Stimulated activated CD8-positive, alpha-beta memory T cell treated with anti-CD3 and anti-CD28 coated beads, Interleukin-15, amount 100 ng/mL, for 24 hours (primary cell): Measurements from ENCODE around the gene EXOC3.
A peak's percentile ranks its signal among the peaks of the same experiment; 100 is the strongest.
"Not testable (repeated sequence)": the region's sequence is repeated elsewhere in the genome, so short reads cannot be mapped to it uniquely, and the experiment has no call there.

Experiments used
- DNase-seq: peaks from one replicate; pipeline ENCODE4 v3.0.0-alpha.2; 2020; ENCODE audit warnings: low read depth

Gene EXOC3

GRCh38 chr5:442335-443238, at the start of gene EXOC3:
Gene EXOC3 (plus strand): TSS chr5:443176. CDS start chr5:446206, 3,030 bp downstream.
- DNase-seq = peak; percentile 63

- no peak for DNase-seq
These were observed 49.1 kb upstream of the EXOC3 start for GRCh38 chr5:393846-394275.

- DNase-seq = no peak
These were observed 48.3 kb upstream of the EXOC3 start for GRCh38 chr5:394671-395155.

DNA sequence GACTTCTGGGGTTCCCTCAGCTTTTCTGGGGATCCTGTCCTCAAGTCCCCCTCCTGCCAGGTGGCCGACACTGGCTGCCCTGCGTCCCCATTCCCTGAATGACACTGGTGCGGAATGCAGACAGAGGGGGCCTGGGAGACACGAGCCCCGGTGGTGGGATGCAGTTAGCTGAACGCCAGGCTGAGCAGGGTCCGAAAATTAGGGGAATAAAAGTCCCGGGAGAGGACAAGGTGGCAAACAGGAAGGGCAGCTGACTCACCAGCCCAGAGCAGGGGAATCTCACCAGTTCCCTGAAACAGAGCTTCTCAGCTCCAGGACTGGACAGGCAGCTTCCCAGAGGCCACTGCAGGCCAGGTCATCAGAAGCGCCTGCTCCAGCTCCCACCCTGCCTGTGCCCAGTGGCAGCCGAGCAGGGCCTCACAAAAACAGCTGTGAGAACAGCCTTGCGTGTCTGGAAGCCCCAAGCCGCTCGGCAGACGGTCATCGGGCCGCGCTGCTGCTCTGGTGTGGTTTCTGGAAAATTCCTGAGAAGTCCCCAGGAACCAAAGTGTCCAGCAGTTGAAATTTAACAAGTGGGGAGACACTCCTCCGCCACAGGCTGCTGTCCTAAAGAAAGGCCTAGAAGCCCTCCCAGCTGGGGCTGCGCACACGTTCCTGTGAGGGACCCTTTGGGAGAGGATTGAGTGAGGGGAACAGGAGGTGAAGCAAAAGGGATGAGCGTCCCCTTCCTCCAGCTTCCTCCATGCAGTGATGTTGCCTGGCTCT, 47.6 kb upstream of the EXOC3 start:
- no peak for DNase-seq

- DNase-seq = no peak
These were observed 47.0 kb upstream of the EXOC3 start for GRCh38 chr5:395921-396530.

GRCh38 chr5:396531-396961, 46.4 kb upstream of the EXOC3 start:
- no peak for DNase-seq

DNA sequence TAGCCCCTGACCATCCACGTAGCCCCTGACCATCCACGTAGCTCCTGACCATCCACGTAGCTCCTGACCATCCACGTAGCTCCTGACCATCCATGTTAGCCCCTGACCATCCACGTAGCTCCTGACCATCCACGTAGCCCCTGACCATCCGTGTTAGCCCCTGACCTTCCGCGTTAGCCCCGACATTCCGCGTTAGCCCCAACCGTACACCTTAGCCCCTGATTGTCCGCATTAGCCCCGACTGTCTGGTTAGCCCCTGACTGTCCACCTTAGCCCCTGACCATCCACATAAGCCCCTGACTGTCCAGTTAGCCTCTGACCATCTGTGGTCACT, 44.9 kb upstream of the EXOC3 start:
- not testable (repeated sequence) for DNase-seq

DNA sequence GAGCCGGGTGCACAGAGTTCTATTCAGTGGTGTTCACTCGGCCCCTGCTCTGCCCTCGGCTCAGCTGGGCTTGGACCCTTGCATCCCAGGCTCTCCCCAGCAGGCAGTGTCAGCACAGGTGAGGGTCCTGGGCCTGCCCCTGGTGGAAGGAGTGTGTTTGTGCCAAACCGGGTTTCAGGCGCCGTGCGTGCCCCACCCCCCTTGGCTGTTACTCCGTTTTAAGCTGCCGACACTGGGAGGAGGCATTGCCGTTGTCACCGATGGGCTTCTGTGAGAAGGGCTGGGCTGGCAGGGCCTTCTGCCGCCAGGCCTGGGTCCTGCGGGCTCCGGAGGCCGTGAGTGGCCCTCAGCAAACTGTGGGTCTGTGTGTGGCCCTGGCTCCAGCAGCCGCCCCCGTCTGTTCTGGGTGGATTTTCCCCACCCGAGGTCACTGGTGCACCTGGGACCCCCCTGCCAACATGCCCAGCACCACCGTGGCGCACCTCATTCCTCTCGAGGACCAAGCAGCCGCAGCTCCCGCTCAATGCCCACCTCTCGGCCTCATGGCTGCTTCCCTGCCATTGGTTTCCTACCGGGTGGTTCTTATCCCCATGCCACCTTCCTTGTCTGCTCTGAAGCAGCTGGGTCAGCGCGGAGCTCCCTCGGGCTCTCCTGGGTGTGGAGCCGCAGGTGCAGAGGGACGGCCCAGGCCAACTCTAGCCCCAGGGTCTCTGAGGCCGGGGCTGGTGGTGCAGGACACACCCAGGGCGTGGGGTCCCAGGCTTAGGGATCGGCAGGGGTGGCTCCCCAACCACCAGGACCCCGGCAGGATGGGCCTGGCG, 44.3 kb upstream of the EXOC3 start:
- no peak for DNase-seq

GRCh38 chr5:399296-400281, 43.4 kb upstream of the EXOC3 start:
- peak; percentile 41 for DNase-seq

DNA sequence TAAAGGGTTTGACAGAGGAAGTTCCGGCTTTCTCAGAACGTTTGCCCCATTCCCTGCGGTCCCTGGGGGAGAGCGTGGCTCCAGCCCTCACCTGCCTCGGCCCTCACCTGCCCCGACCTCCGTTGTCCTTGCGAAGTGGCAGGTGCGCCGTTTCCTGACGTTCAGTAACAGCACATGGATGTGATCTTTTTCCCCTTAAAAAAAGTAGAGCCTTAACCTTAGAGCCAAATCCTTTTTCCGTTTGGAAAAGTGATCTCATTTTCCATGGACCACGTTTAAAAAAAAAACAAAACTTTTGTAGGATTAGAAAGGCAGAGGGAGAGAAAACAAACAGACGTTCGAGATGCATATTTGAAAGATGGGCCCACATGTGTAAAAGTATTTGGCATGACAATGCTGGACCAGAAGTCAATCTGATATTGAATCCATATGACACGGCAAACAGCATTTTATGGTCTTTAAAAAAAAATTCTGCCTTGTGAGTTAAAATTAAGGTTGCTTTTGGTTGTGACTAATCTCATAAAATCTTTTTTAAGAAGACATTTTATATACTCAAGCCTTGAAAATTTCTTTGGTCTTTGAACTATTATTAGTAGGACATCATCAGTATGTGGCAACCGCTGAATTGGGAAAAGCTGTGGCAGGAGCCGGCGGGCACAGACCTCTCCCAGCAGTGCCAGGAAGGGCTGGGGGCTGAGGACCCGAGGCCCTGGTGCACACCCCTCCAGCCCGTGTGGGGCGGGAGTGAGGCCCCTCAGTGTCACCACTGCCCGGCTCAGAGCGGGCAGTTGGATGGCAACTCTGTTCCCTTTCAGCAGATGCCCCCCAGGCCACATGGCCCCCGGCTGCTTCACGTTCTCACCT, 42.5 kb upstream of the EXOC3 start:
- DNase-seq = no peak

GRCh38 chr5:401146-402034, 41.6 kb upstream of the EXOC3 start:
- no peak for DNase-seq

GRCh38 chr5:402219-402614, 40.8 kb upstream of the EXOC3 start:
- DNase-seq = not testable (repeated sequence)

DNA sequence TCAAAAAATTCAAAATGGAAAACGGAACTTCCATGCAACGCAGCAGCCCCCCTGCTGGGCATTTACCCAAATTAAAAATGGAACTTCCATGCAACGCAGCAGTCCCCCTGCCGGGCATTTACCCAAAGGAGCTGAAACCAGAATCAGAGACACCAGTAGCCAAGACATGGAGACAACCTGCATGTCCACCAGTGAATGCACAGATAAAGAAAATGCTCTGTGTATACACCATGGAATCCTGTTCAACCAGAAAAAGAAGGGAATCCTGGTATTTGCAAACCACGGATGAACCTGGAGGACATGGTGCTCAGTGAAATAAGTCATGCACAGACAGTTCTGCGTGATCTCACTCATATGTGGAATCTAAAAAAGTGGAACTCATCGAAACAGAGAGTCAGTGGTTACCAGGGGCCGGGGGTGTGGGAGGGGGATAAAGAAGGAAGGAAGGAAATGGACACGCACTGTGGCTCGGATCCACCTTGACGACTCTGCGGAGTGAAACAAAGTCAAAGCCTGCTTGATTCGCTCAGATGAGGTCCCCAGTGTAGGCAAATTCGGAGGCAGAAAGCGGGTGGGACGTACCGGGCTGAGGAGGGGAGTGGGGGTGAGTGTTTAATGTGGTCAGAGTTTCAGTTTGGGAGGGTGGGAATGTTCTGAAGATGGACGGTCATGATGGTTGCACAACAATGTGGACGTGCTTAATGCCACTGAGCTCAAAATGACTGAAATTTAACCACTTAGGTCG, 40.2 kb upstream of the EXOC3 start:
- DNase-seq = no peak

- no peak for DNase-seq
These were observed 39.0 kb upstream of the EXOC3 start for GRCh38 chr5:403995-404394.

DNA sequence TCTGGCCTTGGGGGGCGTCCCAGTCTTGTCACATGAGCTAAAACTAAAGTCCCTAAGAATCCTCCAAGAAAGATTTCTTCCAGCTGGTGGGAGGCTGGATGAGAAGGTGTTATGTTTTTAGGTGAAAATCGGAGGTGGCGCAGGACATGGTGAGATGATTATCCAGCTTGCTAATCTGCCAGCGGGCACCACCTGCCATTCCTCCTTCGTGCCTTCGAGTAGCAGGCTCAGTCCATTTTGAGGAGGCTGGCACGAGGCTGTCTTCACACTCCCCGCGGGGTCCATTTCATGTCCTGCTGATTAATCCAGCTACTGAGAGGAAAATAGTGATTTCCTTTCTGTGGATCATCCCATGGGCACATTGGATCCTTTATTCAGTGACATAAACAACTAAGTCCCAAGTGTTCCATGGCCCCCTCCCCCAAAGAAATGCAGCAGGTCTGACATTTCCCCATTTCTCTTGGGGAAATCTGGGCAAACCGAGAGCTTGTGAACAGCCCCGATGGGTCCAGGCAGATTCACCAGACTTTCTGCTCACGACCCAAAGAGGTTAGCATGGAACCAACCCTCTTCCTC, 38.2 kb upstream of the EXOC3 start:
- DNase-seq = no peak

DNA sequence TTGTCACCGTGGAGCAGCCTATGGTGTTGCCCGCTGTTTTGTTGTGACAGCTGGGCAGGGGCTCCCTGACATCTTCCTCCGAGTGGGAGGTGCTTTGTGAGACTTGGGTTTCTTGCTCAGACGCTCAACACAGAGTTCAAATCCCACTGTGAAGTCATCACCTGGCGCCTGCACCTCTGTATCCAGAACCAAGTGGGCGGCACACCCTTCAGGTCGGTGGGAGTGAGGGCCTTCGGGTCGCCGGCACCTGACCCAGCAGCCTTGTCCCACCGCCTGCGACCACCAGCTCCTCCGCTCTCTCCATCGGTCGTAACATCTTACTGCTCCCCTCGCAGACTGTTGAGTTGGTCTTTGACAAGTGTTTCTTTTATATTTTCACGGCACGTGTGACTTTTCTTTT, 37.6 kb upstream of the EXOC3 start:
- DNase-seq = no peak

GRCh38 chr5:406041-406440, 36.9 kb upstream of the EXOC3 start:
- DNase-seq = no peak
